Effector CD4-positive, alpha-beta T cell (primary cell): ENCODE results near the gene BHMT2. TPM values are rescaled to one million over a fixed set of nuclear protein-coding genes. Genes with fewer than 3 reads are reported as not detected.
A peak's percentile ranks its signal among the peaks of the same experiment; 100 is the strongest.

Source experiments
- DNase-seq: peaks from one replicate; pipeline ENCODE4 v3.0.0-alpha.2; 2020
- total RNA-seq: gene quantifications from one replicate; lab custom pipeline; 2026; lab: John Stamatoyannopoulos, UW

BHMT2 gene, protein sequence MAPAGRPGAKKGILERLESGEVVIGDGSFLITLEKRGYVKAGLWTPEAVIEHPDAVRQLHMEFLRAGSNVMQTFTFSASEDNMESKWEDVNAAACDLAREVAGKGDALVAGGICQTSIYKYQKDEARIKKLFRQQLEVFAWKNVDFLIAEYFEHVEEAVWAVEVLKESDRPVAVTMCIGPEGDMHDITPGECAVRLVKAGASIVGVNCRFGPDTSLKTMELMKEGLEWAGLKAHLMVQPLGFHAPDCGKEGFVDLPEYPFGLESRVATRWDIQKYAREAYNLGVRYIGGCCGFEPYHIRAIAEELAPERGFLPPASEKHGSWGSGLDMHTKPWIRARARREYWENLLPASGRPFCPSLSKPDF
- total RNA-seq, result not detected

DNA sequence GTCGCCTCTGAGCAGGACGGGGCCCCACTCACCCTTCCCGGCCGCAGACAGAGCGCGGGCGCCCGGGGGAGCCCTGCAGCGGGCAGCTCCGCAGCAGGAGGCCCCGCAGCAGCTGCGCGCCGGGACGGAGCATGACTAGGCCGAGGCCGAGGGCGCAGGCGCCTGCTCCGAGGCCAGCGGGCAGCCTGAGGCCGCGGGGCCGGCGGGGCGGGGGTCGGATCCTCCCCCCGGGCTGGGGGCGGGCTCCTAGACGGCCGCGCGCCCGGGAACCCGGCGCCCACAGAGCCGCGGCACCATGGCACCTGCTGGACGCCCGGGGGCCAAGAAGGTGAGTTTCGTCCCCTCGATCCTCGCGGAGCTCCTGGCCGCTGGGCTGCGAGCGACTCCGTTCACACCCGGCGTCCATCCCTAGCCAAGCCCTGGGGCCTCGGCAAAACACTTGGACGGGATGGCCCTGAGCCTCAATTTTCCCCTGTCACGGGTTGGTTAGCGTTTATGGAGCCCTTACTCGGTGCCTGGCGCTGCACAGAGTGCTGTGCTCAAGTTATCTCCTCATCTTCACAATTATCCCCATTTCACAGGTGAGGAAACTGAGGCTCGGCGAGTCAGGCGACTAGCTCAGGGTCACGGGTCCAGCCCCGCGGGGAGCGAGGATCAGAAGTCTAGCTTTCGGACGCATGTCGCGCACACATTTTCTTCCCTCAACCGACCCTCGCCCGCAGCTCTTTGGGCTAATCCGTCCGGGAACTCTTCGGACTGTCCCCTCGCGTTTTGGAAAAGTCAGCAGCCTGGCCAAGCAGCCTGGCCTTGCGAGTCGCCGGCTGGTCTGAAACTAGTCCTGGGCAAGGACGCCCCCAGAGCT lies at the start of gene BHMT2, which contains the start of gene DMGDH:
BHMT2 (plus strand) TSS at position 280 of the 862 bp plus-strand sequence; CDS start at position 296, 16 bp downstream.
DMGDH (minus strand) TSS at position 187 of the 862 bp plus-strand sequence; CDS start at position 133, 54 bp downstream.
- no peak for DNase-seq

DNA sequence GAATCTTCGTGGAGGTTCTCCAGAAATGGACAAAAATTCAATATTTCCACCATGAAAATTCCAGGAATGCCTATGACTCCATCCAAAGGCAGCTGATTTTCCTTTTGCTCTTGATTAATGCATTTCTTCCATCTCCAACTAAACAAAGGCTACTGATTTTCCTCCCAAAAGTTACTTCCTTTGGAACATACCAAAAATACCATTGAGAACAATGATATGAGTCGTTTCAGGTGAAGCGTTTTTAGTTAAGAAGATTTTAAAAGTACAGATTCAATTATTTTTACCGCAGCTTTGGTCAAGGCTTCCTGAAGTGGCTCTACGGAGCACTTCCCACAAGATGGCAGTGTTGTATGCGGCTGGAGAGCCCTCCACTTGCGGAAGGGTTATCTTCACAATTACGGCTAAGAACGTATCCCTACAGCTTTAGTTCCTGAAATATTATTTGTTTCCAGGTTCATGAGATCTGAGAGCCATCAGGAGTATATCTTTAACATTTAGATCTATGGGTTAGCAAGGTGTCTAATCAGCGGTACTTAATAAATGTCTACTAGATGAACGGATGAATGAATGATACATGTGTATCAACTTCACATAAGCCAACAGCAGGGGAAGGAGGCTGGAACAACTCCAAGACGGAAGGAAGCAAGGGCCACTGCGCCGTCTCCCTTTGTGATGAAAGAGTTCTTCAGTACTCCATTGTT lies 48.6 kb upstream of the BHMT2 start:
- DNase-seq, result peak; percentile 7

DNA sequence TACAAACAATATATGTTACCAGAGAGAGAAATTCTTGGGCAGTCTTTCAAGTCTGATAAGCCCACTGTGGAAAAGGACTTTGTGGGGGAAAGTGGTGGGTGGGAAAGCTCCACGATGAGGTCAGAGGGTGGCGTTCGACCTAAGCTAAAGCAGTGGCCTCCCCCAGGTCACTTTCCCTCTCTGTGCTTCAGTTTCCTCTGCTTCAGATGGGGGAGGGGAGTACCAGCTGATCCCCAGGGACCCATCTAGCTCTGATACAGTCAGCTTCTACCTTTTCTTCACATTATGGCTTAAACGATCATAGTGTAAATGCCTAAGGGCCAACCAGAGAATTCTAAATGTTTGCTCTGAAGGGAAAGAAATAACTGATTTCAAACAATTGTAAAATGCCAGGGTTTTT lies 47.8 kb upstream of the BHMT2 start:
- DNase-seq, result no peak

DNA sequence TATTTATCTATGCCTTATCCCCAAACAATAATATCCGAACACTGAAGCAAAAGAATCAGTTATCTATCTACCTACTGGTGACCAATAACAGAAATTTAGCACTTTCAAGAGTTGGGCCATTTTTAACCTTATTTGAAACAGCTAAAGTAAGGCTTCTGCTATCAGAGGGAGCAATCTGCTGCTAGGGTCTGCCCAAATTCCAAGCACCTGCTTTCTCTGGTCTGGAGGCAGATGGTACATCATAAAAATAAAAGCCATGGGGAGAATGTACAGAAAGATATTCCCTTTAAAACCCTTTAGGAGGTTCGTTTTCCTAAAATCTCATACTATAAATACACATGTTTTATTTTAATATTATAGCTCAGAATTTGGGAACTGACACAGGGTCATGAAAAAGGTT lies 46.8 kb upstream of the BHMT2 start:
- DNase-seq, result no peak

DNA sequence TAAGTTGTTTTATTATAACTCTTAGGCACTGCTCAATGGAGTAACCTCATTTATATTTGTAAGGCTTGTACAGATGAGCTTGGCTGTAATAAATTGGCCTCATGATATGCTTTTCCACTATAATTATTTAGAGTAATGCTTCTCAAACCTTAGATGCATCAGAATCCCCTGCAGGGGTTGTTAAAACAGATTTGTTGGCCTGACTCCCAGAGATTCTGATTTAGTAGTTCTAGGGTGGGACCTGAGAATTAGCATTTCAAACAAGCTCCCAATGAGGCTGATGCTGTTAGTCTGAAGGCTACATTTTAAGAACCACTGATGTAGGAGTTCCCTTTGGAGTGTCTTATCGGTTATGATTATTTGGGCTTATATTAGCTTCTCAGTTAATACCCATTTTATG lies 46.2 kb upstream of the BHMT2 start:
- DNase-seq, result no peak

DNA sequence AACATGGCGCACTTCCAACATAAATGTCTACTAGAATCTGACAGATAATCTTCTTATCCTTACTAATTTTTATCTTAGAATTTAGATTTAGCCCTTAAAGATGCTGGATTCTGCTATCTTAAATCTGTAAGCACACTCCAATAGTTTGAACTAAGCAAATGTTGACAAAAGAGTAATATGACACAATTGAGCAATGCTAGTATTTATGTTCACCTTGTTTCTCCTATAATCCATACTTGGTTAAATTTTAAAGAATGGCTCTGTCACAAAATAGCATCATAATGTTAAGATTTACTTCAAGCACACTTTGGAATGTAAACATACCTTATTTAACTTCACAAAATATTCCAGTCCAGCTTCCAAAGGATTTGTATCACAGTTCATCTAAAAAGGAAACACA lies 45.6 kb upstream of the BHMT2 start:
- DNase-seq, result no peak

DNA sequence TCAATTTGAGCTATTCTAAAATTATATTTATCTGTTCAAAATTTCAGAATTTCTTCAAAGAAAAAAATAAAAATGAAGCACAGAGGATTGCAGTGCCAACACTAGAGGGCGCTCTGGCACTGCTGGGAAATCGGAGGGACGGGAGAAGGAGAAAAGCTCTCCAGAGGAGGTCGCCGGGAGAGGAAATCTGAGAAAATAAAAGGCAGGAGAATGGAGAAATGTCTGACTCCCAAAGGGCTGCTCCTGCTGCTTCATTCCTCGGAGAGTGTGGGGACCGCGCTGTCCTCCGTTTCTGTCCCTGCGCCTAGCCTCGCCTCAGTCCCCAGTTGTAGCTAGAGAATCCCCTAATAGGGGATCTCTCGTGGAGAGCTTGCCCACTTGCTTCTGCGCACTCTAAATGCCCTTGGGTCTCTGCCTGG lies 44.5 kb upstream of the BHMT2 start:
- peak; percentile 26 for DNase-seq

DNA sequence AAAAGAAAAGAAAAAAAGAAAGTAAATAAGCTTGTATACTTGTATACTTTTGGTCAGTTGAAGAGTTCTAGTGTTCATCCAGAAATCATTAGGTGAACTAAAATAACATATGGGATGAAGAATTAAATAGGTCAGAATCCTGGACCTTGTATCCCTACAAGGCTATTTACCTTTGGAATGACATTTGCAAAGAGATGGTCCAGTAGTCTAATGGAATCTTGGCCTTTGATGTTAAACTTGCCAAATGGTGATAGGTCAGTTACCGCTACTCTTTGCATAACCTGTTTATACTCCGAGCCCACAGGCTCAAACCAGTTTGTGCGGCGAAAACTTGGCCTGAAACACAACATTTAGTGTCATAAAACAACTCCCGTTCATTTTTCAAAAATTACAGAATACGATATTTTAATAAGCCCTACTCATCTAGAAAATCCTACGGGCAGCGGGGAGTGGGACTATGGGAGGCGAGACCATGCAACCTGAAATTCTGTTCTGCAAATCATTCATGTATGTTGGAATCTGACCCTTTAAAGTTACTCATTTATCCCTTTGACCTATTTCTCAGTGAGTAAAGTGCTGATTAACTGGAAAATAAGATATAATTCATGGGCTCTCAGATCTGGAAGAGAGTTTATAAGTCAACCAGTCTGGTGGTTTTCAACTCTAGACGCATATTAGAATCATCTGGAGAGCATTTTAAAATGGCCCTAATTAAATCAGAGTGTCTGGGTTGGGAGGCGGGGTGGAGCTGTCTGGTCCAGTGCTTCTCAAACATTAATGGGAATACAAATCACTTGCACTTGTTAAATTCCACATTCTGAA lies 38.7 kb upstream of the BHMT2 start:
- no peak for DNase-seq

DNA sequence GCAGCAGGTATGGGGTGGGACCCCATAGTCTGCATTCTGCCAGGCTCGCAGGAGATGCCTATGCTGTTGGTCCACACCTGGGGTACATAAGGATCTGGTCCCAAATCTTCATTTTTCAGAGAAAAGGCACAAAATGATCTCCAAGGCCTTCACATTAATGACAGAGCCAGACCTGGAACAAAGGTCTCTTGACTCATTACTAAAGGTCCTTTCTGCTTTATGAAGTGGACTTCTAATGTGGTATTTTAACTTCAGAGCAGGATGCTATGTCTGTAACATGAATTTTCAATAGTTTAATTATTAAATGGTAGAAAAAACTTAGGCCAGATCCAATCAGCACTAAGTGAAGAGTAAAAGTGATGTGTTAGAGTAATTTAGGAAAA lies 38.1 kb upstream of the BHMT2 start:
- no peak for DNase-seq

DNA sequence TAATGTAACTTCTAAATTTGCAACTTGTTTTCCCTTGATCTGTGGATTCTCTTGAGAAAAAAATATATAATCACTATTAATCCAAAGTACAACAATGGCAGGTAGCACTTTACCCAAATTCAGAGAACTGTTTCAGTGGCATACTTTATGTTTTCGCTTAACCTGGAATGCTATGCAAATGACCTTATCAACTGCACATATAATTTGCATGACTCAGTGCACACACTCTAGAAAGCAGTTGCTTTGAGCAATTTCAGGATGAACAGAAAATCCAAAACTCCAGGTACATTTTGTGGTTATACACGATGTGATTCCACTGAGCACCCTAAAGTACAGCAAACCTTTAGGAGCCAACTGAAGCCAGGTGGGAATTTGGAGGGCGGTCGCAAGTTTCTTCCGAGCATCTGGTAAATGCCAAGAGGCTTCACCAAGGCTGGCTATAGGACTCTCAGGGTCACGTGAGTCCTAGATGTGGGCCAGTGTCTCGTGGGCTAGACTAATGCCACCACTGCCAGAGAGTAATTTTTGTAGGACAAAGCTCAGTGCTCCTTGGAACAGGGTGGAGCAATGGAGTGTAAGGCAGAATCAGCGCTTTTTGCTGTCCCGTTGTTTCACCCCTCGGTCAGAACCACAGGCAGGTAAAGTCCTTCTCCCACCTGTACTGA lies 37.4 kb upstream of the BHMT2 start:
- no peak for DNase-seq

DNA sequence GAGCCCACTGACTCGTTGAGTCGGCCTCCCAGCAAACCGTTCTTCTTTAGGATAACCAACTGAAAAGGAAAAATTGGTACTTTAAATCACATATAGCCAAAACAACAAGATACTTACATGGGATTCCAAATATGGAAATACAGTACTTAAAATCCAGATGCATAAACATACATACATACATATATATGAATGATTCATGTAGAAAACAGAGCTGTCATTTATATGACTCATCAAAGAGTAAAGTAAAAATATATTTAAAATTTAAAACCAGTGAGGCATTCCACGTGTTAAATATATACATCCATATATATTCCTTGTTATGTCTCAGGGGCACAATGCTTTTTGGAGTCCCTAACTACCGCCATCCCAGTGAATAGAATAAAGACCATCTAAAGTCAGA lies 36.8 kb upstream of the BHMT2 start:
- DNase-seq, result no peak

DNA sequence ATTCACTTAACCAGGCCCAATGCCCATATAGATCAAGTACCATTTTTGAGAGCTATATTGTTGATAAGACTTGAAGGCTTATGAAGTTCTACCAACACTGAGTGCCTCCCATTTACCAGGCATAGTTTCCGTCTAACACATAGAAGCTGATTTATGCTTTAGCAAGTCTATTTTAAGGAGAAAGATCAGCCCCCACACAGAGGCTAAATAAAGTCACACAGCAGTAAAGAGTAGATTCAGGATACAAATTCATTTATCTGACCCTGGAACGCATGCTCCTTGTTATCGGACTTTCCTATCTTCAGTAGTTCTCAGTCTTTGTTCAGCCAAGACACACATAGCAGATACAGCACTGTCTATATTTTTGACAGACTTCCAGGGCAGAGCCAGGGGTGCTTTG lies 34.3 kb upstream of the BHMT2 start:
- DNase-seq, result no peak

DNA sequence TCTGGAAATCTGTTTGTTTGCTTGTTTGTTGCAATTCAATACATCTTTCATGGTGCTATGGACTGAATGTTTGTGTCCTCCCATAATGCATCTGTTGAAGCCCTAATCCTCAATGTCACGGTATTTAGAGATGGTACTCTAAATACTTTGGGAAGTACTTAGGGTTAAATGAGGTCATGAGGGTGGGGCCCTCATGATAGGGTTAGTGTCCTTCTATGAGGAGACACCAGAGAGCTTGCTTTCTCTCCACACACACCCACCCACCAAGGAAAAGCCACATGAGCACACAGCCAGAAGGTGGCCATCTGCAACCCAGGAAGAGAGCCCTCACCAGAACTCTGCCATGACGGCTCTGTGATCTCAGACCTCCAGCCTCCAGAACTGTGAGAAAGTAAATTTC lies 32.8 kb upstream of the BHMT2 start:
- no peak for DNase-seq

DNA sequence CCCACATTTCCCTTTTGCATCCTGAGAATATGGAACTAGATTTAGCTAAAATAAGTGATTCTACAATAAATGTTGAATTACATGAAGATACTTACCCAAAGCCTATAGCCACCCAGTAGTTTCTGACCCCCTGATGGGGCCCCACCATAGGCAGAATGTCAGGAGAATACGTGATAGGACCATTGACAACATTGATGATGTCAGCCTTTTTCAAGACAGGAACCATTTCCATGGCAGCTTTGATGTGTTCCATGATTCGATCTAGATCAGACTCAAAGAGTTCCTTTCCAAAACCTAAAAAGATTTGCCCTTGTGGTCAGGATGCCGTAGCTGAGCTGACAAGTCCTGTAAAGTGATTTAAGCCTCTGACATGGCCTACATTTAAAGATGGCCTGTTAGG lies 27.4 kb upstream of the BHMT2 start:
- no peak for DNase-seq

DNA sequence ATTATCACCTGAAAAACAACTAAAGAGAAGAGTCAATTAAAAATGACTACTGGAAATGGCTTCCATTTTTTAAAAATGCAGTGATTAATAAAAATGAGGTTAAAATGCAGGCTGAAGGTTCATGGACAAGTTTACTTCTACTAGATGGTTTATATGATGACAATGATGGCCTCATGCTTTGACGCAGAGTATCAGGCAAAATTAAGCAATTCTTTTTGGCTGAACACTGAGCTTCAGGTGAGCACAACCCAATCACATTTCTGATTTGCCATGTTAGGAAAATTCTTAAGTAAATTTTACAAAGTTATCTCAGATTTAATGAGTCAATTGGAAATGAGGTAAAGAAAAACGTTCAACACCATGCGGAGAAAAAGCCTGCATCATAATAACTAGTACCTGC lies 22.4 kb upstream of the BHMT2 start:
- DNase-seq, result no peak

DNA sequence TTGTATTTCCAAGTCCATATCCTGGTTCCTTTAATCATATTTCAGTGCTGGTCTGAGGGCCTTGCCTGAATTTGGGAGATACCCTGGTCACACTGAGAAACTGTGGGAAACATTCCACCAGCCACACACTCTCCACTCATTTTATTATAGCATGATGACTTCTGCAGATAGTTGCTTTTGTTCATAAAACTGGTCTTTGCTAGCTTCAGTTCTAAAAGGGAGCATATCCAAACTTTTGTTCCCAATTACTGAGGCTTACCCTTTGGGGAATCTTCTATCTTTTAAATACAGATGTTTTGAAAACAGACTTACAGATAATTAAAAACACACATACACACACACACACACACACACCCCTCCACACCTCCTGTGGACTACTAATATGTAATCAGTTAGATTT lies 21.1 kb upstream of the BHMT2 start:
- DNase-seq, result no peak

DNA sequence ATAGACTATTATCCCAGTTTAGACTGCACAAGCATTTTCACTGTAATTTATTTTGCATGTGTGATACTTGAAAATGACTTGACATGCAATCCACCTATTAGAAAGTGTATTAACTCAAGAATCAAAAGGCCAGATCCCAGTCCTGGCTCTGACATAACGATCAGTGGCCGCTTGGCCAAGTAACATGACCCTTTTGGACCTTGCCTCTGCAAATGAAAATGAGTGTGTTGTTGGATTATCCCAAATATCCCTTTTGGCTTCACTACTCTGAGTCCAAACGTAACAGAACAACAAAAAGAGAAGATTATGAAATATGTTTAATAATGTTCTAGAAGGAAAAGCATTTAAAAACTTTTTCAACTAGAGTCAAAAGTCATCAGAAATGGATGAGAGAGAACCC lies 19.1 kb upstream of the BHMT2 start:
- DNase-seq, result no peak

DNA sequence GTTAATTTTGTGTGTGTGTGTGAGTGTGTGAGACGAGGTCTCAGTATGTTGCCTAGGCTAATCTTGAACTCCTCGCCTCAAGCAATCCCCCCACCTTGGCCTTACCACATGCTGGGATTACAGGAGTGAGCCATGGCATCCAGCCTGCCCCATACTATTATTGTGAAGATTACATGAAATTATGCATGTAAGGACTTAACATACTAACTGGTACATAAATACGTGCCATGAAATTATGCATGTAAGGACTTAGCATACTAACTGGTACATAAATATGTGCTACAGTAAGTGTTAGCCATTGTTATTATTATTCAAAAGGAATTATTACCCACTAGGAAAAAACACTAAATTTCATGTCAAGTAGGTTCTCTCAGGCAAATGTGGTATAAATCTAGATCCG lies 16.2 kb upstream of the BHMT2 start:
- DNase-seq, result no peak

DNA sequence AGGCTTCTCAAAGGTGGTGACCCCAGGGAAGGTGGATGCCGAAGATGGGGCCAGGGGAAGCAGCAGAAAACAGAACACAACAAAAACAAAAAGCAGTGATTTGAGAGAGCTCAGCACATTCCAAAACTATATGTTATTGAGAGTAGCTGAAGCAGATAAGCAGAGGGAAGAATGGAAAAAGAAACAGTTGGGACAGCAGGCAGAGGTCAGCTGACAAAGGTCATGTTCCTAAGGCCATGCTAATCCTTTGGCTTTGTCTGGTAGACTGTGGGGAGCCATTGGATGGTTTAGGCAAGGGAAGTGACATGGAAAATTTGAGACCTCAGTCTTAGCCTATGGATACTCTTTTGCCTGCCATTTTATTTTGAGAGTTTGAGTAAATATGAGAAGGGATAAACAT lies 14.6 kb upstream of the BHMT2 start:
- DNase-seq, result no peak

DNA sequence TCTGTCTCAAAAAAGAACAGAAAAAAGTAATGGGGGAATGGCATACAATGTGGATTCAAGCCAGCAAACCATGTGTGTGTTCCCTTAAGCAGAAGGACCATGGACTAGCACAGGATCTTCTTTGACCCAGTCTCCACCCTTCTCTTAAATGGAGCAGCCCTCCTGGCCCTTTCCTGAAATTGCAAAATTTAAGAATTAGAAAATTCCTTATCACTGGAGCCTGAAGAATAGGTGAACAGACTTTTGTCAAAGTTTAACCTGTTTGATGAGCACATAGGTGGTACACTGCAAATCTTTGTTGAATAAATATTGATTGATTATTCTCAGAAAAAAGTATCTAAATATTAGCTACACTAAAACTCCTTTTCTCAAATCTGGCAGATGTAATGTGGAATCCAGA lies 12.7 kb upstream of the BHMT2 start:
- DNase-seq, result no peak

DNA sequence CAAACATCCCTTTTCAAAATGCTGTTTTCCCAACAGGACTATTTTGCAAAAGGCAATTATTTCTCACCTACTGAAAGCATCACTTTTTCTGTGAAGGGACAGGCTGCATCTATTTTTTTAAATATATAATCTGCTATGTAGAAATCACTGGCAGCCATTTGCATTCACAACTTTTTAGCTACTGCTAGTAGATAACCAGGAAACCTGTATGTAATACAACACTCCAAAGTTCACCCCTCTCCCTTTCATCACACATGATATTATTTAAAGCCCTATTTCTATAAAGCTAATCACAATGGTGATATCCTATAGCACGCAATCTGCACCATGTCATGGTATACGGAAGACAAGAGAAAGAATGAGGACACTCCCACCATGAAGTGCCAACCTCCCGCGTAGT lies 9.9 kb upstream of the BHMT2 start:
- no peak for DNase-seq

DNA sequence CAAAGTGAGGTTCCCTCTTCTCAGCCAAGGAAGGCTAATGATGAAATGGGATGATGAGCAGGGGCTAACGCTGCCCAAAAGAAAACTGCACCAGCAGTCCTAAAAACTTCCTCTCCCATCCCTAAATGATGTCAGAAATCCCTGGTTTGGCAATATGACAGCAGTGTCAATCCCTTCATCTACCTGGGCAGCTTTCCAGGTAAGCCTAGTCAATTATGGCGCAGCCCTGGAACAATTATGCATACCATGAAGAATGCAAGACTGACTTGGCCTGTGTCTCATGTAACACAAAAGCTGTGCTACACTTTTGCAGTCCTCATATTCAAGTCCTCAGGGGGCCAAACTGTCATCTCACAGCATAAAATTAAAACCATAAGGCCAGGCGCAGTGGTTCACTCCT lies 7.1 kb upstream of the BHMT2 start:
- DNase-seq, result no peak
